PC-3 (cell line): ENCODE measurements around the gene CDH19.

ENCODE experiments used
- CTCF ChIP-seq: fragments of 300-600 bp; sonication (generic); conservative IDR thresholded peaks from 2 replicates; pipeline ENCODE4 v1.5.1; 2017; ENCODE audit warnings: antibody characterized with exemption, low read depth, mild to moderate bottlenecking, low read length
- EZH2 ChIP-seq: fragments of 300-600 bp; sonication (generic); IDR thresholded peaks from one replicate; pipeline ENCODE4 v1.6.1; 2017; ENCODE audit warnings: antibody characterized with exemption, mild to moderate bottlenecking, low read length; ENCODE audit not compliant: unreplicated experiment

- no peak for TF ChIP-seq EZH2
- no peak for TF ChIP-seq CTCF
Measured at GRCh38 chr18:66640431-66640830, 36.5 kb upstream of the CDH19 start.
